Neural progenitor cell (in vitro differentiated cells): ENCODE measurements around the gene GAS6. TPM values are rescaled to one million over a fixed set of nuclear protein-coding genes. Genes with fewer than 3 reads are reported as not detected.

Source experiments
- DNase-seq: peaks from one replicate; pipeline ENCODE4 v3.0.0-alpha.2; 2016; ENCODE audit warnings: low spot score
- H2AFZ ChIP-seq: fragments of 200-600 bp; sonication (generic); replicated peaks from 2 replicates; pipeline ENCODE4 v1.6.1; 2016; ENCODE audit warnings: antibody characterized with exemption
- H3F3A ChIP-seq: fragments of 200-600 bp; sonication (generic); 2 replicates; pipeline ENCODE4 v1.6.1; 2016; ENCODE audit warnings: antibody characterized with exemption, low read depth
- H3K27ac ChIP-seq: fragments of 200-600 bp; sonication (generic); 2 replicates; pipeline ENCODE4 v1.5.1; 2016; ENCODE audit warnings: mild to moderate bottlenecking
- H3K27me3 ChIP-seq: fragments of 200-600 bp; sonication (generic); 2 replicates; pipeline ENCODE4 v1.6.1; 2016; ENCODE audit warnings: mild to moderate bottlenecking, moderate library complexity
- H3K36me3 ChIP-seq: fragments of 200-600 bp; sonication (generic); 2 replicates; pipeline ENCODE4 v1.5.1; 2016
- H3K4me1 ChIP-seq: fragments of 200-600 bp; sonication (generic); 2 replicates; pipeline ENCODE4 v1.6.1; 2016; ENCODE audit warnings: mixed run types
- H3K4me2 ChIP-seq: fragments of 200-600 bp; sonication (generic); 2 replicates; pipeline ENCODE4 v1.6.1; 2016
- H3K4me3 ChIP-seq: fragments of 200-600 bp; sonication (generic); 2 replicates; pipeline ENCODE4 v1.5.1; 2016
- H3K79me2 ChIP-seq: fragments of 200-600 bp; sonication (generic); 2 replicates; pipeline ENCODE4 v1.6.1; 2016; ENCODE audit warnings: low read depth
- H3K9ac ChIP-seq: fragments of 200-600 bp; sonication (generic); 2 replicates; pipeline ENCODE4 v1.6.1; 2016
- H3K9me3 ChIP-seq: fragments of 200-600 bp; sonication (generic); 2 replicates; pipeline ENCODE4 v1.5.1; 2016; ENCODE audit warnings: low read depth
- H4K20me1 ChIP-seq: fragments of 200-600 bp; sonication (generic); 2 replicates; pipeline ENCODE4 v1.6.1; 2016; ENCODE audit warnings: low read depth
- H3K27ac Mint-ChIP-seq: 3 replicates; pipeline ENCODE4 v1.8.0; 2021; ENCODE audit warnings: mixed read lengths
- H3K27me3 Mint-ChIP-seq: 2 replicates; pipeline ENCODE4 v1.8.0; 2022; ENCODE audit warnings: low read depth, mild to moderate bottlenecking, inconsistent platforms, moderate library complexity, mixed read lengths; ENCODE audit not compliant: insufficient read depth
- H3K36me3 Mint-ChIP-seq: 3 replicates; pipeline ENCODE4 v1.8.0; 2021; ENCODE audit warnings: mixed read lengths
- H3K4me1 Mint-ChIP-seq: 3 replicates; pipeline ENCODE4 v1.8.0; 2021; ENCODE audit warnings: mixed read lengths
- H3K4me3 Mint-ChIP-seq: 3 replicates; pipeline ENCODE4 v1.8.0; 2021; ENCODE audit warnings: mild to moderate bottlenecking, moderate library complexity, mixed read lengths
- H3K9me3 Mint-ChIP-seq: 3 replicates; pipeline ENCODE4 v1.8.0; 2020; ENCODE audit warnings: mixed read lengths
- CTCF ChIP-seq: fragments of 200-600 bp; sonication (generic); IDR thresholded peaks from 2 replicates; pipeline ENCODE4 v1.5.1; 2017; ENCODE audit warnings: antibody characterized with exemption, mild to moderate bottlenecking
- EZH2 ChIP-seq: fragments of 200-600 bp; sonication (generic); IDR thresholded peaks from 2 replicates; pipeline ENCODE4 v1.6.1; 2017; ENCODE audit warnings: antibody characterized with exemption, mild to moderate bottlenecking, moderate library complexity
- EZH2phosphoT487 ChIP-seq: fragments of 200-600 bp; sonication (generic); IDR thresholded peaks from 2 replicates; pipeline ENCODE4 v1.6.1; 2017; ENCODE audit warnings: antibody characterized with exemption
- total RNA-seq: library from RNA; depleted of rRNA; stranded (reverse); fragments of >200 nt; gene quantifications from 2 replicates; pipeline ENCODE4 v1.2.3, GENCODE V29; 2015; ENCODE audit warnings: low replicate concordance

GAS6 gene
- total RNA-seq, 1 donor from 2014 or later = 12.8 TPM

GRCh38 chr13:113789167-113789566, 74.7 kb downstream of the GAS6 start:
- H3K4me3 ChIP-seq = no peak overlapping the region
- no peaks in the 10 kb centered on the region for H3K4me1 ChIP-seq
- no peaks in the 10 kb centered on the region for H3K9me3 ChIP-seq
- H3K27me3 ChIP-seq = no peaks in the 10 kb centered on the region
- H3K27ac ChIP-seq = no peak overlapping the region
- no peaks in the 10 kb centered on the region for H3K36me3 Mint-ChIP-seq
- no peak overlapping the region for H2AFZ ChIP-seq
- no peaks in the 10 kb centered on the region for H3F3A ChIP-seq
- DNase-seq = no peak
- peaks cover 2% of the 10 kb centered on the region for H3K9me3 Mint-ChIP-seq
- H3K27me3 Mint-ChIP-seq = no peaks in the 10 kb centered on the region
- no peaks in the 10 kb centered on the region for H4K20me1 ChIP-seq
- TF ChIP-seq EZH2 = no peak
- no peak for TF ChIP-seq EZH2phosphoT487
- no peak for TF ChIP-seq CTCF
- H3K4me2 ChIP-seq = no peak overlapping the region
- H3K36me3 ChIP-seq = no peaks in the 10 kb centered on the region
- H3K4me1 Mint-ChIP-seq = no peaks in the 10 kb centered on the region
- H3K27ac Mint-ChIP-seq = no peak overlapping the region
- no peaks in the 10 kb centered on the region for H3K79me2 ChIP-seq
- no peak overlapping the region for H3K9ac ChIP-seq
- no peak overlapping the region for H3K4me3 Mint-ChIP-seq

- no peak overlapping the region for H3K4me3 Mint-ChIP-seq
Observed at GRCh38 chr13:113788413-113789135, 75.3 kb downstream of the GAS6 start.

GRCh38 chr13:113787694-113788093, 76.2 kb downstream of the GAS6 start:
- Histone ChIP-seq H3K79me2 (no peaks in the 10 kb centered on the region), H4K20me1 (no peaks in the 10 kb centered on the region), H3K4me2 (no peak overlapping the region), H2AFZ (no peak overlapping the region), H3K27ac (no peak overlapping the region), H3K4me3 (no peak overlapping the region), H3K9ac (no peak overlapping the region), H3K36me3 (no peaks in the 10 kb centered on the region), H3K9me3 (no peaks in the 10 kb centered on the region), H3K4me1 (no peaks in the 10 kb centered on the region), H3F3A (no peaks in the 10 kb centered on the region), H3K27me3 (no peaks in the 10 kb centered on the region)
- Mint-ChIP-seq H3K36me3 (no peaks in the 10 kb centered on the region), H3K9me3 (peaks cover 2% of the 10 kb centered on the region), H3K27me3 (no peaks in the 10 kb centered on the region), H3K27ac (no peak overlapping the region), H3K4me1 (no peaks in the 10 kb centered on the region), H3K4me3 (no peak overlapping the region)
- DNase-seq = no peak
- TF ChIP-seq EZH2phosphoT487 = no peak
- TF ChIP-seq CTCF = no peak
- no peak for TF ChIP-seq EZH2

More at GRCh38 chr13:113788413-113789135, 75.3 kb downstream of the GAS6 start:
- Histone ChIP-seq H3K79me2 (no peaks in the 10 kb centered on the region), H3K27me3 (no peaks in the 10 kb centered on the region), H3K4me1 (no peaks in the 10 kb centered on the region), H3K9ac (no peak overlapping the region), H3K4me3 (no peak overlapping the region), H3K27ac (no peak overlapping the region), H4K20me1 (no peaks in the 10 kb centered on the region), H3F3A (no peaks in the 10 kb centered on the region), H3K36me3 (no peaks in the 10 kb centered on the region), H3K9me3 (no peaks in the 10 kb centered on the region), H3K4me2 (no peak overlapping the region), H2AFZ (no peak overlapping the region)
- no peak overlapping the region for H3K27ac Mint-ChIP-seq
- TF ChIP-seq CTCF (no peak), EZH2phosphoT487 (no peak), EZH2 (no peak)
- no peaks in the 10 kb centered on the region for H3K4me1 Mint-ChIP-seq
- H3K36me3 Mint-ChIP-seq = no peaks in the 10 kb centered on the region
- H3K9me3 Mint-ChIP-seq = peaks cover 2% of the 10 kb centered on the region
- no peak for DNase-seq
- no peaks in the 10 kb centered on the region for H3K27me3 Mint-ChIP-seq
